Adrenal gland (tissue), 5 donors: Measurements from ENCODE around the gene EPC2.

Source experiments
- CTCF ChIP-seq, 6 experiments: fragments of 450-650 bp in 4 of 6; fragments of 200-600 bp in 2 of 6; sonication (generic) in 1 of 6; IDR thresholded peaks; 1 replicate in 5 of 6; 2 replicates in 1 of 6; pipeline versions ENCODE4 v1.5.1 to v1.8.0; 2016 to 2021; ENCODE audit warnings: antibody characterized with exemption in 6 of 6, mild to moderate bottlenecking in 2 of 6, moderate library complexity in 1 of 6
- POLR2A ChIP-seq, 2 donors: fragments of 450-650 bp; IDR thresholded peaks; one replicate each; pipeline ENCODE4 v1.6.1; 2017; ENCODE audit warnings: antibody characterized with exemption in 2 of 2, mild to moderate bottlenecking in 2 of 2, moderate library complexity in 1 of 2
- donor health status: DM: no; HTN: no; CAD: no.

GRCh38 chr2:148622366-148622765, 22.2 kb upstream of the EPC2 start:
- TF ChIP-seq POLR2A (IDR thresholded peaks at IDR 0.05) (no peak), CTCF (IDR thresholded peaks at IDR 0.05) (no peak)
